Activated CD8-positive, alpha-beta memory T cell treated with anti-CD3 and anti-CD28 coated beads for 48 hours (primary cell): Measurements from ENCODE around the gene TSPAN33.

Experiments used
- DNase-seq, 3 experiments: peaks; one replicate each; pipeline ENCODE4 v3.0.0-alpha.2; 2020; ENCODE audit warnings: low read depth in 2 of 3, low spot score in 2 of 3

TSPAN33 gene

GRCh38 chr7:129134356-129134987 lies 10.0 kb upstream of the TSPAN33 start:
- no peak for DNase-seq

DNA sequence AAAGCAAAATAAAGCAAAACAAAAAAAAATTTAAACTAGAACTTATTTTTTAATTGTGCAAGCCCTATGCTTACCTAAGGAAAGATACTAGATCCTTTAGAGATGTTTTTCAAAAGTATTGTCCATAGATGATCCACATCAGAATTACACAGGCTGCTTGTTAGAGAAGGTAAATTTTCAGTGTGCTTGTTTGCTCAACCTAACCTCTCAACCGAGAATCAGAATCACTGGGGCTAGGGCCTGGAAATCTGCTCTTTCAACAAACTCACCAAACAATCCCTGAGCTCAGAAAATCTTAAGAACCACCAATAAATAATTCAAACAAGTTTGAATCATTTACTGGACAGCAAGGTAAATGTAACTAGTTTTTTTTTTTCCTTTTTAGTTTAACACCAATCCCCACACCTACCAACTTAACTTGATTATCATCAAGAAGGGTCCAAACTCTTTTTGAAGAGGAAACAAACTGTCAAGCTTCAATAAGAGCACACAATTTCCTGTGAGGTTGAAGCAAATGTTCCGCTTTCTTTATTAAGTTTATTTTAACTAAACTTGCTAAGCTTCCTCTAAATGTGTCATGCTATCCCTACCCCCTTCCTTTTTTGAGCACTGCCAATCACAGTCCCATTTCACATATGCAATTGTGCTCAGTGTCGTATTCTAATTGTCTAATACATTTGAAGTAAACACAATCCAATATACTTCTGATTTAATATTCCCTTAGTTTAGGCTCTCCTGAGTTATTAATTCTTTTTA lies 7.4 kb upstream of the TSPAN33 start:
- no peak for DNase-seq

GRCh38 chr7:129143724-129144094 lies 798 bp upstream of the TSPAN33 start:
- no peak for DNase-seq

DNA sequence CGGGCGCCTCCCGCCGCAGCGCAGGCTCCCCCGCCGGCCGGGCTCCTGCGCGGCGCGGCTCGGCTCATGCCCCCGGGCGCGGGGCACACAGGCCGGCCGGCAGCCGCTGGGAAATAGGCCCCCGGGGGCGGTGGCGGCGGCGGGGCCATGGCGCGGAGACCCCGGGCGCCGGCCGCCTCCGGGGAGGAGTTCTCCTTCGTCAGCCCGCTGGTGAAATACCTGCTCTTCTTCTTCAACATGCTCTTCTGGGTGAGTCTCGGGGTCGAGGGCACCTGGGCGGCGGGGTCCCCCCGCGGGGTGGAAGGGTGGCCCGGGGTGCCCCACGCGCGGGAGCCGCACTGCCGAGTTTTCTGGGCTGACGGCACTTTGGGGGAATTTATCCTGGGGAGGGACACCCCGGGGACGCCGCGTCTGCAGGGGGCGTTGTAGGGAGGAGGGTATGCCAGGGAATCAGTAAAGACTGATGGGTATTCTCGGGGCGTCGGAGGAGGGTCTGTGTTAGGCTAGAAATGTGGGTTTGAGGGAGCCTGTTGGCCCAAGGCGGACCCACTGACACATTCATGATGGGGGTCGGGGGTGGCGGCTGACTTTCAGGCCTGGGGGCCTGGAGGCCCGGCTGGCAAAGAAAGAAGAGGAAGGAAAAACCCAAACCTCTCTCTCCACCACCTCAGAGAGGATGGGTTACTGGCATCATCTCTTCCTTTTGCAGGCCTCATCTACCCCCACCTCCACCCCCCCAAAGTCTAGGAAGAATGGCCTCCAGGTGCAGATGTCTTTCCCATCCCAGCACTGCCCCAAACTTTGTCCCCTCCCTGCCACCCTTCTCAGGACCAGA lies 544 bp downstream of the TSPAN33 start:
- DNase-seq, result no peak

- DNase-seq, result no peak
Observed at GRCh38 chr7:129146237-129146979, 1.9 kb downstream of the TSPAN33 start.

GRCh38 chr7:129147731-129148130 lies 3.2 kb downstream of the TSPAN33 start:
- no peak for DNase-seq

DNA sequence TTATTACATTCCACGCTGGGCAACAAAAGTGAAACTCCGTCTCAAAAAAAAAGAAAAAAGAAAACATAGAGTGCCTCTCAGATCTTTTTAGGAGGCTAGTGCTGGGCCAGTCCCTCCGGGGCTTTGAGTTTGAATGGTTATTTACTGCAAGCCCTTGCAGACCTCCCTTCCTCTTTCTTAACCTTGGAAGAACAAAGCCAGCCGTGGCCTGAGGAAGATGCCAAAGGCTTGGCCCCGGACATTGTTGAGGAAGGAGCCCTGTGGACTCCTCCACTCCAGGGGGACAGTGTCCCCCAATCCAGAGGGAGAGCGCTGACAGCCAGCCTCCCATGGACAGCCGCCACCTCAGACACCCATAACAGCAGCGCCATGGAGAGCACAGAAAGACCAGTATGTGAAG lies 5.0 kb downstream of the TSPAN33 start:
- DNase-seq, result no peak

- no peak for DNase-seq
Observed at GRCh38 chr7:129150199-129150996, 5.9 kb downstream of the TSPAN33 start.

DNA sequence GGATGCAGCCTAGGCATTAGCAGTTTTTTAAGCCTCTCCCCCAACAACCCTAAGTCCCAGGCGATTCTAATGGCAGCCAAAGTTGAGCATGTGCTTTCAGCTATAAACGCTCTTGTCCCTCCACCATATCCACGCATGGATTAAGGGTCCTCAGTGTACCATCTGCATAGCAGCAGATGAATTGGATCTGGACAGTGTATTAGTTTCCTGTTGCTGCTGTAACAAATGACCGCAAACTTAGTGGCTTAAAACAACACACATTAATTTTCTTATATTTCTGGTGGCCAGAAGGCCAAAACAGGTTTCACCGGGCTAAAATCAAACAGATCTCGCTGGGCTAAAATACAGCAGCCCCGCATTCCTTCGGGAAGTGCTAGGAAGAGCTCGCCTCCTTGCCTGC lies 13.1 kb downstream of the TSPAN33 start:
- DNase-seq, result no peak

DNA sequence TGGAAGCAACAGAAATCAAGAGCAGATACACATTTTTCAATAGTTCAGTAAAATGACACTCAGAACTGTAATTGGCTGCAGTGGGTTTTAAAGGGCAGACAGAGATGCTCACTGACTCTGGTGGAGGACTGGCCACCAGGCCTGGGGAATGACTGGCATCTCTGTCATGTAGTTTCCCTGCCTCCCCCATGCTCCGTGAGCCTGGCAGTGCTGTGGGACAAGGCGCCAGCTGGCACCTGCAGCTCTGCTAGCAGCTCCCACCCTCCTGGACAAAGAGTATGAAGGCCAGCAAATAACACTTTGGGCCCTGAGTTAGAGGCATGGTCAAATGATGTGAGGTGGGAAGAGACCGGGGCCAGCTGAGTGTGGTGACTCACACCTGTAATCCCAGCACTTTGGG lies 15.0 kb downstream of the TSPAN33 start:
- no peak for DNase-seq

GRCh38 chr7:129160161-129160905 lies 15.8 kb downstream of the TSPAN33 start:
- no peak for DNase-seq

DNA sequence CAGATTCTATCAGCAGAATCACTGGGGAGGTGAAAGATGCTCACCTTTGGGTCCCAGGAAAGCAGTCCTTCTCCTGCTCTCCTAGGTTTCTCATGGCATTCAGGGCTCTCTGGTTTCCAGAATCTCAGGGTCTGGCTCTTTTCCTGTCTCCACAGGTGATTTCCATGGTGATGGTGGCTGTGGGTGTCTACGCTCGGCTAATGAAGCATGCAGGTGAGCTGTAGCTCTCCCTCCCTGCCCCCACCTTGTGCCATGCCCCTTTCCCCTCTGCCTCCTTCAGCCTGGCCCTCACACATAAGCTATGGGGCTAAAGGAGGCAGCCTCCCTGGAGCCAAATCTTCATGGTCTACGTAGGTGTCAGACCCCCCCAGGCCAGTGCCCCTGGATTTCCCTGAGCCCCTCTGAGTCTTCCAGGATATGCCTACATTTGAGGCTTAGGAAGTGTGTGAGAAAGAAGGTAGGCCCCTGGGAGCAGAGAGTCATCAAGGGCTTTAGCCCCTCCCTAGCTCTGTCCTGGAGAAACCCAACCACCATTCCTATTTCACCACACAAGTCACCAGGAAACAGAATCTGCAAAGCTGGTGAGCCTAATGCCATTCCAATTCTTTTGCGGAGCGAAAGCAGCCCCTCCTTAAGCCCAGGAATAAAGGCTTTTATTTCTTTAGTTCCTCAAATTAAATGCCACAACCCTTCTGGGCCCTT lies 17.2 kb downstream of the TSPAN33 start:
- DNase-seq, result no peak

DNA sequence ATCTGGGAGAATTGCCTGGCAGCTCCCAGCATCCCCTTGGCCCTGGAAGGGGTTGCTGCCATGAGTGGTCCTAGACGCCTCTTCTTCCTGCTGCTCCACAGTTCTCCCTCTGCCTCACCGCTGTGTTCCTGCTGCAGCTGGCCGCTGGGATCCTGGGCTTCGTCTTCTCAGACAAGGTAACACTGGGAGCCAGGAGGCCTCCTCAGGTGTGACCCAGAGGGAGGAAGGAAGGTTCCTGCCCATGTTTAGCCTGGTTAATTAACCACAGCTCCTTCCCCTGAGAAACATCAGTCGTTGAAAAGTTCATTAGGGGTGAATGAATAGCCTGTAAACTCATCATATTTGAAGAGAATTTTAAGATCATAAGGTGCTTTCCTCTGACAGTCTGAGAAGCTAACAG lies 18.2 kb downstream of the TSPAN33 start:
- DNase-seq, result no peak

GRCh38 chr7:129163875-129164544 lies 19.5 kb downstream of the TSPAN33 start:
- DNase-seq, result no peak

- DNase-seq, result no peak
Observed at GRCh38 chr7:129166745-129167144, 22.2 kb downstream of the TSPAN33 start.

DNA sequence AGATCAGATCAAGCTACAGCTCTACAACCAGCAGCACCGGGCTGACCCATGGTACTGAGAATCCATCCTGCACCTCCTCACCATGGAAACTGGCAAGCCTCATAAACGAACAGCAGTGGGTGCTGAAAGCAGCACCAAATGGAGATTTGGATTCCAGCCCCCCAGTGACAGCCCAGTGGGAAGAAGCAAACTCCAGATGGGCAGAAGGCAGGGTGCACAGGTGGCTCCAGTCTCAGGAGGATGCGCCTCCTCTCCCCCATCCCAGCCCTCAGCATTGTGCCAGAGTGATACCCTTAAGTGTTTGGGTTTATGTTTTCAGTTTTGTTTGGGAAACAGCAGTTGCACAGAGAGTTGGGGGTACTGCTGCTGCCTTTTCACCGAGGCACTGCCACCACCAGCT lies 23.3 kb downstream of the TSPAN33 start:
- DNase-seq, result no peak

DNA sequence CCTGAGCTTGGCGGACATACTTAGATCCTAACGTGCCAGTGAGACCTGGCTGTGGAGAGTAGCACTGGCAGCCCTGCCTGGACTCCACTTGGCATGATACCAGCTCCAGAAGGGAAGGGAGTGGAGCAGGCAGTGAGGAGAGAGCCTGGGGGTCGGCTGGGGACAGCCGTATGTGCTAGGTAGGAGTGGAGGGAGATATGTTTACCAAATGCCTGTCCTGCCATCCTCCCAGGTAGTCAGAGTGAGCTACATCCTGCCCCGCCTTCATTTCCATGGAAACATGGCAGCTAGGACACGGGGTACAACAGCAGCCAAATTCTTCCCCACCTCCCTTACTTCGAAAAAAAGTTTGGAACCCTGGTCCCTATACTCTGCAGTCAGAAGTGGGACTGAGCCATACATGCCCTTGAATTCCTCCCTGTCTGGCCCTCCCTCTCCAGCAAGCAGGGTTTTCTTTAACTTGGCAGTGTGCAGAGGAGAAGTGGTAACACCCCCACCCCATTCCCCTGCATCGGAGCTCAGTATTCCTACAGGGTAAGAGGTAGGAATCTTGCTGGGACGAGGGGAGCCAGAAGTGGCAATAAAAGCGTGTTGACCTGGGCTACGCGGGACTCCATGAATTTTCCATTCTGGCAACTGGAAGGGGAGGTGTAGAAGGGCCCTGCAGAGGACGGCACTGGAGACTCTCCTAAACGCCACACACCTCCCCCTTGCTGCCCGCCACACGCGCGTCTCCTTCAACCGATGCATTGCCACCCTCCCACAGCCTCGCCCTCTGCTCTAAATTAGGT lies 23.9 kb downstream of the TSPAN33 start:
- DNase-seq, result no peak

DNA sequence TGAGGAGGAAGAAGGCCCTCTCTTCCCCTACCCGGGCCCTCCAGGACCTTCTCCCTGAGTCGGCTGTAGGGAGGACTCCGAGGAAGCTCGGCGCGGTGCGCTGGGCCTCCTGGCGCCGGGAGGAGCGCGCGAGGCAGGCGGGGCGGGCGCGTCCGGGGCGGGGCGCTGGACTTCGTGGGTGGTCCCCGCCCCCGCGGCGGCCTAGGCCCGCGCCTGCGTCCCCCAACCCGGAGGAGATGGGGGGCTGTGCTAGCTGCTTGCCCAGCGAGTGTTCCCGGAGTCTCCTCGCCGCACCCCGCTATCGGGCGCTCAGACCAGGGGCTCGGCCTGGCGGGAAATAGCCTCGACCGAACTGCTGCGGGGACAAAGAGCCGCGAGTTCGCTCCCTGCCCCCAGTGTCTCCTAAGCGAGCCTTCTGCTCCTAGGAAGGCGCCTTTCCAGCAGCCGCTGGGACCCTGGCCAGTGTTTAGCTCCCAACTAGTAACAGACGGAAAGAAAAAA lies 24.7 kb downstream of the TSPAN33 start:
- DNase-seq, result peak in 1 of 3 experiments; percentile 25
